ENCODE data around the gene SCCPDH. TPM values are rescaled to one million over a fixed set of nuclear protein-coding genes. Genes with fewer than 3 reads are reported as not detected.
"Not testable (repeated sequence)": the region's sequence is repeated elsewhere in the genome, so short reads cannot be mapped to it uniquely, and the experiment has no call there.

The SCCPDH gene
- total RNA-seq, 2 donors from 2014 or later = 25.1 to 28.9 TPM

GRCh38 chr1:246728311-246728710, 4.1 kb downstream of the SCCPDH start:
- Histone ChIP-seq H3K36me3 (ENCODE audit: control insufficient read depth, insufficient read depth, low read length) (peaks cover 49% of the 10 kb centered on the region), H3K9me3 (ENCODE audit: control insufficient read depth, low read length) (peaks cover 43% of the 10 kb centered on the region), H3K4me3 (ENCODE audit: low read length) (no peak overlapping the region), H3K9ac (ENCODE audit: extremely low read depth, low read length, poor library complexity, severe bottlenecking) (no peak overlapping the region), H3K27me3 (ENCODE audit: control insufficient read depth, insufficient read depth, low read length, poor library complexity, severe bottlenecking) (no peaks in the 10 kb centered on the region), H3K27ac (ENCODE audit: low read depth, low read length) (no peak overlapping the region), H3K4me1 (ENCODE audit: control insufficient read depth, insufficient read depth, low read length) (no peaks in the 10 kb centered on the region)
- Mint-ChIP-seq H3K4me1 (peaks cover 7% of the 10 kb centered on the region), H3K36me3 (ENCODE audit: low read depth) (peaks cover 69% of the 10 kb centered on the region), H3K9me3 (peaks cover 43% of the 10 kb centered on the region), H3K27me3 (ENCODE audit: insufficient read depth) (peaks cover 7% of the 10 kb centered on the region), H3K4me3 (no peak overlapping the region), H3K27ac (no peak overlapping the region)
- WGBS, 2 experiments (ENCODE audit: insufficient coverage in 1 of 2, insufficient read length in 1 of 2) = 88 to 93% methylated on average over 2 to 4 of the region's 4 CpGs
- DNase-seq = no peak
- no peak for TF ChIP-seq CTCF (conservative IDR thresholded peaks at IDR 0.05)

GRCh38 chr1:246729040-246729439, 4.8 kb downstream of the SCCPDH start:
- Histone ChIP-seq H3K4me3 (ENCODE audit: low read length) (peak overlapping the region; percentile 62), H3K9me3 (ENCODE audit: control insufficient read depth, low read length) (peaks cover 43% of the 10 kb centered on the region), H3K36me3 (ENCODE audit: control insufficient read depth, insufficient read depth, low read length) (peaks cover 57% of the 10 kb centered on the region)
- peaks cover 43% of the 10 kb centered on the region for H3K9me3 Mint-ChIP-seq
- H3K4me1 ChIP-seq (ENCODE audit: control insufficient read depth, insufficient read depth, low read length); H3K27me3 Mint-ChIP-seq (ENCODE audit: insufficient read depth); H3K27ac Mint-ChIP-seq; H3K4me1 Mint-ChIP-seq; DNase-seq; H3K27me3 ChIP-seq (ENCODE audit: control insufficient read depth, insufficient read depth, low read length, poor library complexity, severe bottlenecking); H3K27ac ChIP-seq (ENCODE audit: low read depth, low read length); H3K9ac ChIP-seq (ENCODE audit: extremely low read depth, low read length, poor library complexity, severe bottlenecking); H3K4me3 Mint-ChIP-seq: not testable (repeated sequence)
- peaks cover 76% of the 10 kb centered on the region for H3K36me3 Mint-ChIP-seq (ENCODE audit: low read depth)
- 87 to 94% methylated on average over 4 to 5 of the region's 5 CpGs for WGBS, 2 experiments (ENCODE audit: insufficient coverage in 1 of 2, insufficient read length in 1 of 2)

- H3K27me3 Mint-ChIP-seq (ENCODE audit: insufficient read depth) = no peaks in the 10 kb centered on the region
- peaks cover 43% of the 10 kb centered on the region for H3K9me3 ChIP-seq (ENCODE audit: control insufficient read depth, low read length)
- no peak overlapping the region for H3K27ac Mint-ChIP-seq
- no peak overlapping the region for H3K4me3 ChIP-seq (ENCODE audit: low read length)
- WGBS, 2 experiments (ENCODE audit: insufficient coverage in 1 of 2, insufficient read length in 1 of 2) = 88 to 96% methylated on average over 7 to 8 of the region's 8 CpGs
- no peak overlapping the region for H3K27ac ChIP-seq (ENCODE audit: low read depth, low read length)
- TF ChIP-seq CTCF (conservative IDR thresholded peaks at IDR 0.05) = no peak
- peaks cover 74% of the 10 kb centered on the region for H3K36me3 ChIP-seq (ENCODE audit: control insufficient read depth, insufficient read depth, low read length)
- H3K27me3 ChIP-seq (ENCODE audit: control insufficient read depth, insufficient read depth, low read length, poor library complexity, severe bottlenecking) = no peaks in the 10 kb centered on the region
- H3K9me3 Mint-ChIP-seq = peaks cover 43% of the 10 kb centered on the region
- H3K4me1 Mint-ChIP-seq = no peaks in the 10 kb centered on the region
- H3K4me3 Mint-ChIP-seq = no peak overlapping the region
- H3K9ac ChIP-seq (ENCODE audit: extremely low read depth, low read length, poor library complexity, severe bottlenecking) = no peak overlapping the region
- DNase-seq = no peak
- H3K36me3 Mint-ChIP-seq (ENCODE audit: low read depth) = peaks cover 92% of the 10 kb centered on the region
- H3K4me1 ChIP-seq (ENCODE audit: control insufficient read depth, insufficient read depth, low read length) = no peaks in the 10 kb centered on the region
These were observed 6.6 kb downstream of the SCCPDH start for GRCh38 chr1:246730839-246731238.

- not testable (repeated sequence) for H3K4me1 Mint-ChIP-seq; H3K27ac ChIP-seq (ENCODE audit: low read depth, low read length); DNase-seq; H3K9ac ChIP-seq (ENCODE audit: extremely low read depth, low read length, poor library complexity, severe bottlenecking); H3K27me3 ChIP-seq (ENCODE audit: control insufficient read depth, insufficient read depth, low read length, poor library complexity, severe bottlenecking); H3K4me1 ChIP-seq (ENCODE audit: control insufficient read depth, insufficient read depth, low read length); H3K4me3 ChIP-seq (ENCODE audit: low read length); H3K27ac Mint-ChIP-seq; H3K27me3 Mint-ChIP-seq (ENCODE audit: insufficient read depth); H3K4me3 Mint-ChIP-seq
- WGBS, 2 experiments (ENCODE audit: insufficient coverage in 1 of 2, insufficient read length in 1 of 2) = 87 to 100% methylated on average over 1 to 3 of the region's 3 CpGs
- H3K36me3 ChIP-seq (ENCODE audit: control insufficient read depth, insufficient read depth, low read length) = peaks cover 79% of the 10 kb centered on the region
- peaks cover 44% of the 10 kb centered on the region for H3K9me3 ChIP-seq (ENCODE audit: control insufficient read depth, low read length)
- Mint-ChIP-seq H3K36me3 (ENCODE audit: low read depth) (peaks cover 94% of the 10 kb centered on the region), H3K9me3 (peaks cover 42% of the 10 kb centered on the region)
These were observed 7.7 kb downstream of the SCCPDH start for GRCh38 chr1:246731873-246732272.

Measured in endodermal cell (in vitro differentiated cells).